NCI-H2029 (cell line): Measurements from ENCODE around the gene MYH14.

Experiments used
- DNase-seq: peaks from one replicate; lab custom pipeline; 2025; lab: John Stamatoyannopoulos, UW

The MYH14 gene

GRCh38 chr19:50195224-50195623 lies 8.2 kb upstream of the MYH14 start:
- DNase-seq = no peak

- DNase-seq = no peak
These were observed 7.0 kb upstream of the MYH14 start for GRCh38 chr19:50196322-50196932.

- no peak for DNase-seq
These were observed 6.1 kb upstream of the MYH14 start for GRCh38 chr19:50197348-50197747.

GRCh38 chr19:50198431-50199258 lies 4.8 kb upstream of the MYH14 start:
- peak; percentile 5 for DNase-seq

GRCh38 chr19:50199259-50199555 lies 4.2 kb upstream of the MYH14 start:
- no peak for DNase-seq

GRCh38 chr19:50202386-50202785 lies 1.0 kb upstream of the MYH14 start:
- no peak for DNase-seq

- no peak for DNase-seq
These were observed 501 bp upstream of the MYH14 start for GRCh38 chr19:50202962-50203280.

- no peak for DNase-seq
These were observed 633 bp downstream of the MYH14 start for GRCh38 chr19:50204081-50204428.

- peak; percentile 90 for DNase-seq
These were observed 1.6 kb downstream of the MYH14 start for GRCh38 chr19:50204811-50205675.

GRCh38 chr19:50205681-50206138 lies 2.3 kb downstream of the MYH14 start:
- DNase-seq = peak; percentile 84

GRCh38 chr19:50206191-50206590 lies 2.8 kb downstream of the MYH14 start:
- no peak for DNase-seq

GRCh38 chr19:50207730-50208129 lies 4.3 kb downstream of the MYH14 start:
- no peak for DNase-seq

- DNase-seq = no peak
These were observed 5.7 kb downstream of the MYH14 start for GRCh38 chr19:50209131-50209530.

GRCh38 chr19:50210425-50210824 lies 7.0 kb downstream of the MYH14 start:
- no peak for DNase-seq

GRCh38 chr19:50213925-50214324 lies 10.5 kb downstream of the MYH14 start:
- DNase-seq = no peak

GRCh38 chr19:50214699-50215543 lies 11.5 kb downstream of the MYH14 start:
- no peak for DNase-seq

GRCh38 chr19:50215820-50216219 lies 12.4 kb downstream of the MYH14 start:
- DNase-seq = no peak

- DNase-seq = no peak
These were observed 17.7 kb downstream of the MYH14 start for GRCh38 chr19:50221087-50221486.

- DNase-seq = no peak
These were observed 19.4 kb downstream of the MYH14 start for GRCh38 chr19:50222691-50223438.

GRCh38 chr19:50223439-50223716 lies 20.0 kb downstream of the MYH14 start:
- no peak for DNase-seq

GRCh38 chr19:50224986-50225747 lies 21.7 kb downstream of the MYH14 start:
- DNase-seq = no peak
